Esophagus squamous epithelium (tissue), 4 donors: Measurements from ENCODE around the gene ENPP3.

Experiments used
- CTCF ChIP-seq, 6 experiments: fragments of 450-650 bp in 4 of 6; fragments of 200-600 bp in 2 of 6; sonication (generic) in 2 of 6; IDR thresholded peaks; one replicate each; pipeline ENCODE4 v1.5.1; 2016 to 2019; ENCODE audit warnings: antibody characterized with exemption in 6 of 6, mild to moderate bottlenecking in 4 of 6, moderate library complexity in 4 of 6
- POLR2A ChIP-seq, 4 donors: fragments of 450-650 bp; IDR thresholded peaks; one replicate each; pipeline ENCODE4 v1.6.1; 2017; ENCODE audit warnings: antibody characterized with exemption in 4 of 4, mild to moderate bottlenecking in 4 of 4, moderate library complexity in 3 of 4

- TF ChIP-seq CTCF (IDR thresholded peaks at IDR 0.05) (no peak), POLR2A (IDR thresholded peaks at IDR 0.05) (no peak)
Measured at GRCh38 chr6:131728296-131728939, 91.3 kb downstream of the ENPP3 start.
